GM18517 (cell line): ENCODE measurements around the gene CYBA.
"Not testable (repeated sequence)": the region's sequence is repeated elsewhere in the genome, so short reads cannot be mapped to it uniquely, and the experiment has no call there.

Source experiments
- ATAC-seq: cut with Tn5 transposase; IDR thresholded peaks from one replicate; pipeline ENCODE4 v1.9.1; 2021; ENCODE audit warnings: mild to moderate bottlenecking, moderate library complexity; ENCODE audit not compliant: unreplicated experiment

CYBA gene

DNA sequence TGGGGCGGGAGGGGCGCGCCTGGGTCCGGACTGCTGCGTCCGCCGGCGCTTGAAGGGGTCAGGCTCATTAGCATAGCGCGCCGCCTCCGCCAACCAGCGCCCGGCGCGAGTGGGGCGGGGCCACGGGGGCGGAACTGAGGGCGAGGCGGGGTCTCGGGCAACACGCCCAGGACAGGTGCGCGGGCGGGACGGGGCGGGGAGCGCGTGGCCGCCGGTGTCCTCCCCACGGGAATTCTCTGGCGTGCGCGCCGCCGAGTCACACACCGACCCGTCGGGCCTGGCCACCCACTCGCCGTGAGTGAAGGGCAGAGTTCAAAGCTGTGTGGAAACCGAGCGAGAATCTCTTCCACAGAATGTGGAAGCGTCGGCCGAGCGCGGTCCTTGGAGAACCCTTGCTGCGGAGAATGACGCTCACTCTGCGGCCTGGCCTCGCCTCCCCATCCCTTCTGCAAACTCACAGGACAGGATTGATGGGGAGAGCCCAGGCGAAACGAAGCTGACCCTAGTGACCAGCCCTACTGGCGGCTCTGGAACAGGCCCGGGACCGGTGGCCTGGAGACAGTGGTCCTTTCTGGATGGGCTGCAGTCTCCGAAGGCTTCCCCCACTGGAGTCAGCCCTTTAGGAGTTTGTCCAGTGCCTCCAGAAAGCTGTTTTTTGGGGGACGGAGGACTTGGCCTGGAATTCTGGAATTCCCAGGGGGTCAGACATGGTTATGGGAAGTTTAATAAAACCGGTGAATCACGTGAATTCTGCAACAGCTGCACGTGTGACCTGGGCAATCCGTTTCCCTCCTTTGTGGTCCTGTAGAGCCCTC, 35.8 kb upstream of the CYBA start, which contains the start of gene SNAI3:
Gene SNAI3, minus strand, starts transcription at position 69 of the 815 bp plus-strand sequence. CDS start 101 bp downstream, outside the sequence.
- ATAC-seq, result peak; percentile 64

DNA sequence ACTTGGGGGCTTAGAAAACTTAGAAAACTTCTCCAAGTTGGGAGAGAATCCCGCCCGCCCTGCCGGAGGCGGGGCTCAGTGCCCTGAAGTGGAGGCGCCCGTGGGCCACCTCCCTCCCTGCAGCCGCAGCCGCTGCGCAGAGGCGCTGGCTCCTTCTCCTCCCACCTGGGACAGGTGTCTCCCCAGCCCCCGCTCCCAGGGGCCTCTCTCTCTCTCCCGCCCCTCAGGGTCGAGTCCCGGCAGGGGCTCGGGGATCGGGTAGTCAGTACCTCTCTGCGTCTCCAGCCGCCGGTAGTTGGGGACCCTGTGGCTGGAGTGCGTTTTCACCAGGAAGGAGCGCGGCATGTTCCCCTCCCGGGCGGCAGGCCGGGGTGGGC, 35.2 kb upstream of the CYBA start:
- ATAC-seq, result no peak

DNA sequence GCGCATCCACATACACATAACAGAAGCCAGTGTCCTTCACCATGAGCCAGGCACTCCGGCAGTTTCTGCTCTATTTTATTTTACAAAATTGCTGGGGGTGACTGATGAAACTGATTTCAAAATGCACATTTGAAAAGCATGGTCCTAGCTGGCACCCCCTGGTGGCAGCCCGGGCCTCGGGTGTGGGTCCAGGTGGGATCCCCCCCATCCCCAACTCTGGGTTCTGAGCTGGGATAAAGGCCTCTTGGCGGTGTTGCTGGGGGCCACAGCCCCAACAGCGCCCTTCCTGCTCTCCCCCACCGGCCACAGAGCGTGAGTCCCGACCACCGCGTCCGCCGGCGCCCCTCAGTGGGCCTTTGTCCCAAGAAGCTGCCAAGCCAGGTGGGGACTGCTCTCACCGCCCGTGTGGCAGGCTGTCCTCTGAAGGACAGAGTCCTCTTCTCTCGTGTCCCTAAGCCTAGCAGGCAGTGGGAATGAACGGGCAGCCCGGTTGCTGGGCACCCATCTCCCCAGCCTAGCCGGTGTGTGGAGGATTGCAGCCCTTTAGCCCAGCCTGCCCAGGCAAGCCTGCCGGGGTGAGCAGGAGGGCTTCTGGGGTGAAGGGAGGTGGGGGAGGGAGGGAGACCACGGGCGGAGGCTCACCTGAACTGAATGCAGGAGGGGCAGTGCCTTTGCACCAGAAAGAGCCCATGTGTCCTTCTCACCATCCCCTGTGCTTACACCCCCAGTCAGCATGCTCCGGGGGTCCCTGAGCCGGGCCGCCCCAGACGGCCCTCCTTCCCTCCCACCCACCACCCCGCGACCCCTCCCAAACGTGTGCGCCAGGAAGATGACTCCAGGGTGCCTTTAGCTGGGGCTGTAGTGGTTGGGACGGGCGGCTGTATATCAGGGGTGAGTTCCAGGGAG, 34.6 kb upstream of the CYBA start:
- ATAC-seq, result no peak

DNA sequence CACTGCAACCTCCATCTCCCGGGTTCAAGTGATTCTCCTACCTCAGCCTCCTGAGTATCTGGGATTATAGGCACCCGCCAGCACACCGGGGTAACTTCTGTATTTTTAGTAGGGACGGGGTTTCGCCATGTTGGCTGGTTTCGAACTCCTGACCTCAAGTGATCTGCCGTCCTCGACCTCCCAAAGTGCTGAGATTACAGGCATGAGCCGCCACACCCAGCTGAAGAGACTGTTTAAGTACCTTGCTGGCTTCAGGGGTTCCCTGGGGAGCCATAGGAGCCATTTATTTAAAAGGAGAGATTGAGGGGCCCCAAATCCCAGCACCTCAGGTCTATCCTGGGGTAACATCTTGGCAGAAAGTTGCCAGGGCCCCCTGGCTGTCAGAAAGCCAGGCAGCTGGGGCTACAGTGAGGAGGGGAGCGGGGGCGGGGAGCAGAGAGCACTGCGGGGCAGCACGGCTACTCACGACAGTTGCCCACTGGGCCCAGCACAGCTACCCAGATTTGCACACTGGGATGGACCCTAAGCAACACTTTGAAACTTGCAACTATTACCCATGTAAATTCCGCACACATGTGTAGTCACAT, 33.8 kb upstream of the CYBA start:
- ATAC-seq, result no peak

DNA sequence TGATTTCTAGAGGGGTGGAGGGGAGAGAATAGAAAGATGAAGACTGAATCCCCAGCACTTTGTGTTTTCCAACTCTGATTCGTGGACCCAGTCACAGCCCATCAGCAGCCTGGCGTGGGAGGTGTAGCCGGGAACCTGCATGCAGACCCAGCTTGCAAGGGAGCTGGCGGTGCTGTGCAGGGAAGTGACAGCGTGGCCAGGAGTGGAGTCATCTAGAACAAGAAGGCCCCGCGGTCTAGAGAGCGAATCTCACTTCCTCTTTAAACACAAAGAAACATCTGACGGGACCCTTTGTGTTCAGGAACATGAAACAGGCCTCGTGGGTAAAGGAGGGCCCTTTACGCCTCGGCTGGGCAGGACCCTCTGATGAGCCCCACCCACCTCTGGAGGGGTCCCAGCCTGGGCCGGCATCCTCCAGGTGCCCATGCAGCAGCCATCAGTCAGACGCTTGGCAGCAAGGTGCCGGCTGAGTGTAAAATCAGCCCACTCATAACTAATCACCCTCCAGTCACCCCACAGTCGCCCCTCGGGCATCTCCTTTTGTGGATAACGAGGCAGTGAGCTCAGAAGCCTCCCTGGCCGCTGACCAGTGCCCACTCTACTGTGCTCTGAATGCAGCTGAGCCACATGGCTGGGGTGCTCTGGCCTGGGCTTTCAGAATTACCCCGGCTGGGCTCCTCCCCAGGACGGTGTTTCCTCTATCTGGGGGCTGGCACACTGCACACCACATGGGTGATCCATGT, 31.0 kb upstream of the CYBA start:
- peak; percentile 73 for ATAC-seq

DNA sequence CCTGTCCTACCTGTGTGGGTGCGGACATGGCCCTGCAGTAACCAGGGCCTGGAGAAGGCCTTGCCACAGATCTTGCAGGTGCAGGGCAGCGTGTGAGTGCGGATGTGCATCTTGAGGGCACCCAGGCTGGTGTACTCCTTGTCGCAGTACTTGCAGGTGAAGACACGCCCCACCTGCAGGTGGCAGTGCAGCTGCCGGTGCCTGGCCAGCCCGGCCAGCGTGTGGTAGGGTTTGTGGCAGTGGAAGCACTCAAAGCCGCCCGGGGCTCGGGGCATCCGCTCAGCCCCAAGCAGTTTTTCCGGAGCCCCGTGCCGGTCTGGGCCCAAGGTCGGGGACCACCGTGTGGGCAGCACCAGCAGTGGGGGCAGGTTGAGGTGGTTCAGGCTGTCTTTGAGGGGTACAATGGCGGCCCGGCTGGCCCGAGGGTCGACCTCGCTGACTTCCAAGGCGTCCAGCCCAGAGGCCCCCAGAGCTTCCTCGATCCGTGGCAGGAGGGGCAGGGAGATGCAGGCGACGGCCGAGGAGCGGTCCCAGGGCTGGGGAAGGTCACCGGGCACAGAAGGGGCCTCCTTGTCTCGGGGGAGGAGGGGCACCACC, 30.3 kb upstream of the CYBA start:
- no peak for ATAC-seq

DNA sequence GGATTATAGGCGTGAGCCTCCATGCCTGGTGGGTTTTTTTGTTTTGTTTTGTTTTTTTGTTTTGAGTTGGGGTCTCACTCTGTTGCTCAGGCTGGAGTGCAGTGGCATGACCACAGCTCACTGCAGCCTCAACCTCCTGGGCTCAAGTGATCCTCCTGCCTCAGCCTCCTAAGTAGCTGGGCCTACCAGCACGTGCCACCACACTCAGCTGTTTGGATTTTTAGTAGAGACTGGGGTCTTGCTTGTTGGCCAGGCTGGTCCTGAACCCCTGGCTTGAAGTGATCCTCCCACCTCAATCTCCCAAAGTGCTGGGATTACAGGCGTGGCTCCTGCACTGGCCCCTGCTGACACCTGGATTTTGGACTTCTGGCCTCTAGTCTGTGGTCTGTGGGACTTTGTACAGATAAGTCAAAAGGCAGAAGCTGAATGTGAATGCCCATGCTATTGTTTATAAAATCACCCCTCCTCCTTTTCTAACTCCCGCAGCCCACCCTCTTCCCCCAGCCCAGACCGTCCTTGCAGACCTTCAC, 29.8 kb upstream of the CYBA start:
- no peak for ATAC-seq

DNA sequence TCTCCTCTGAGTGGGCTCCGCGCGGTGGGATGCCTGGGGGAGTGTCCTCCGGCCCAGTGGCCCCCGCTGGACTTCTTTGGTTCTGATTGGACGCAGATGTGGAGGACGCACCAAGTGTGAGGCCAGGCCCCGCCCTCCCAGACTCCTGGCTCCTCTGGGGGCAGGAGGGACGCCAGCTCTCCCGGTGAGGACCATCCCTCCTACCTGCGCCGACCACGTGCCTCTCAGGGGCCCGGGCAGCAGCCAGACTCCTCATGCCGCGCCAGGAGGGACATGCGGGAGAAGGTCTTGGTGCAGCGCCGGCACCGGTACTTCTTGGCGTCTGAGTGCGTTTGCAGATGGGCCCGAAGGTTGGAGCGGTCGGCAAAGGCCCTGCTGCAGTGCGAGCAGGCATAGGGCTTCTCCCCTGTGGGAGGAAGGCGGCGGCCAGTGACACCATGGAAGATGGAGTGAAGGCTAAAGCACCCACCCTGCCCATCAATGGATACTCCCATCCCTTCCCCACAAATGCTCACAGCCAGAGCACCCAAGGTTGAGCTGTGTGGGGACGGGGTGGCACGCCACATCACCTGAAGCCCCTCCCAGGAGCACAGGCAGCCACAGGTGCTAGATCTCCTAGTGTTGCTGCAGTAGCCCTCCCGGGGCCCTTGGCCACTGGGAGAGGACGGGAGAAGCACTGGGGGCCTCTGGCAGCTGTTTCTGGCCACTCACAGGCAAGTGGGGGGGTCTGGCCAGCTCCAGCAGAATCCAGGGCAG, 27.5 kb upstream of the CYBA start:
- ATAC-seq, result no peak

DNA sequence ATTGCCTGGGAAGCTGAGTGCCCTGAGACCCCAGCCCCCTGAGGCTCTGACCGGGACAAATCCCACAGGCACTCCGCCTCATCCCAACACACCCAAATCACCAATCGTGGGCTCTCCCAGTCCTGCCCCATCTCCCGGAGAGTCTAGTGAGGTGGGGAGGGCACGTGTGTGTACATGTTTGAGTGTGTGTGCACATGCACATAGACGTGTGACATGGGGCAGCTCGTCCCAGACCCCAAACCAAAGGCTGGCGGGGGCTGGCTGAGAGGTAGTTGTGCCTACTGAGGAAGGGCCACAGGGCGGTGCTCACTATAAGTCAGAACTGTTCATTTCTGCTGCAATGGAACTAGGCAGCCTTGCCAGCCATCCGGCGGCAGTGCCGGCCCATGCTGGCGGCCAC, 26.9 kb upstream of the CYBA start:
- no peak for ATAC-seq

DNA sequence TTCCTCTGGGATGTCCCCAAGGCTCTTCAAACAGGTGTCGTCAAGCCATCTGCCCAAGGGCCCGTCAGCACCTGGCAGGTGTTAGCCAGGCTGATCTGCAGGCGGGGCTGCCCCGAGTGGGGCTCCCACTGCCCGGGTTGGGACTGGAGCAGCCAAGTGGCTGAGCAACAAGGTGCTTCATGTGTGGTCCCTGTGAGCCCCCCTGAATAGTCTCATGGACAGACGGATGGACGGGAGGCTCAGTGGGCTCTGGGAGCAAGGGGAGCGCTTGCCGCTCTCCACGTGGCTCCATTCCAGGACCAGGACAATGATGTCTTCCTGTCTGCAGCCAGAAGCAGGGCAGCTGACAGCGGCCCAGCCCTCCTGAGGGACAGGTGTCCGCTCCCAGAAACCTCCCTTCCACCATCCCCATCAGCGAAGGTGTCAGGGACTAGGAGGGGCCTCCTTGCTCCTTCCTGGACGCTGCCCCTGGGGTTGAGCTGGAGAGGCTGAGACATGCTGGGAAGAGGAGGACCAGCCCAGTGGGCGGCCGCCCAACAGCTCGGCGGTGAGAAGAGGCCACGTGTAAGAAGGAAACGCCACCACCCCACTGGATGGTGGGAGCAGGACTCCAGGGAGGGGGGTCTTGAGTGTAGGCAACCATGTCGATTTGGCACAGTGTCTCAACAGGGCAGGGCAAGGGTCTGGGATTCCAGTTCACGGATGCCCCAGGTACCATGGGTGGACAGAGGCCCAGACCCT, 25.8 kb upstream of the CYBA start:
- ATAC-seq, result no peak

DNA sequence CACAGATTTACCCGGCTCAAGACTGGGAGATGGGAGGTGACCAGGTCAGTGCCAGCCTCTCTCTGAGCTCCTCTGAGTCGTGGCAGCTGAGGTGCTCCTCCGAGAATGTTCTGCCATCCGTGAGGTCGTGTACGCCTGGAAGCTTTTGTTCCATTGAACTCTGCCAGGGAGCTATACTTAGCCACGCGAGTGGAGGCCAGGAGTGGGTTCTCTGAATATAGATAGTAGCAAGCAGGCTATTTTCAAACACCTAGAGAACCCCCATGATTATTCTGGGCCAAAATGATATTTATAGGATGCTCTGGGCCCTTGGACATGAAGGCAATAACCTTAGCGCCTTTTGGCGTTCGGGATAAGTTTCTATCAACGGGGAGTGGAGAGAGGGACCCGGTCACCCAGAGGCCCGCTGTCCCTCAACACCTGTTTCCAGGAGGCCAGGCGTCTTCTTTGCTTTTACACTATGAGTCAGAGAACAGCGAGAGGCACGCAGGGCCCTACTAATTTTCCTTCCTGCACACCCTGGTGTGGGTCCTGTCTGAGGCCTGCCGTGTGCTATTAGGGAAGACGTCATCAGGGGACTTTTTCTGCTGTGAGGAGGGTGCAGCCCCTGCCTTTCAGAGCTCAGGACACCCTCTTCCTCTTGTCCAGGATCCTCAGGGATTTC, 23.0 kb upstream of the CYBA start:
- no peak for ATAC-seq

DNA sequence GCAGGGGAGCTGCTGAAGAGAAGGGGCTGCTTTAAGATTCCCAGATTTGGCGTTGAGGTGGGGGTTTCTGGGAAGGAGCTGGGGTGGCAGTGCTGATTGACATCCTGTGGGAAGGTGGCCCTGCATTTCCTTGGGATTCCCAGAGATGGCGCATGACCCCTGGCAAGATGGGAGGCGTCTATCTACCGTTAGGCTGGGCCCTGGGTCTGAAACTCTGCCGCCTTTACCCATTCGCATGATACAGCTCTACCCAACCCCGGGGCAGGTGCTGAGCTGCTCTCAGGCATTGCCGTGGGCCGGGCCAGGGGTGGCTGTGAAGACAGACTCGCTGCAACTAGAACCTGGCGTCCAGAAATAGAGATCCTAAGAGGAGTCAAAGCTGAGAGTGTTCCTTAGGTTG, 21.9 kb upstream of the CYBA start:
- ATAC-seq, result no peak

DNA sequence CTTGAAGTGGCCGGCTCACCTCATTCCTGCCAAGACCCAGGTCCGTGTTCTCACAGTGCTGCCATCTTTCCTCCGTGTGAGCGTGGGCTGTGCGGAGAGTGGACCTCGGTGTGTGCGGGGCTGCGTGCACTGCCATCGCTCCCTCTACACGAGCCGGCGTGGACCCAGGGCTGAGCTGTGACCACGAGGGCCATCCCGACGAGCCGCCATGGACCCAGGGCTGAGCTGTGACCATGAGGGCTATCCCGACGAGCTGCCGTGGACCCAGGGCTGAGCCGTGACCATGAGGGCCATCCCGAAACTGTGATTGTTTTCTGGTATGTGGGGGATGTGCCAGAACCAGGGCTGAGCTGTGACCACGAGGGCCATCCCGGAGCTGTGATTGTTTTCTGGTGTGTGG, 21.0 kb upstream of the CYBA start:
- no peak for ATAC-seq

DNA sequence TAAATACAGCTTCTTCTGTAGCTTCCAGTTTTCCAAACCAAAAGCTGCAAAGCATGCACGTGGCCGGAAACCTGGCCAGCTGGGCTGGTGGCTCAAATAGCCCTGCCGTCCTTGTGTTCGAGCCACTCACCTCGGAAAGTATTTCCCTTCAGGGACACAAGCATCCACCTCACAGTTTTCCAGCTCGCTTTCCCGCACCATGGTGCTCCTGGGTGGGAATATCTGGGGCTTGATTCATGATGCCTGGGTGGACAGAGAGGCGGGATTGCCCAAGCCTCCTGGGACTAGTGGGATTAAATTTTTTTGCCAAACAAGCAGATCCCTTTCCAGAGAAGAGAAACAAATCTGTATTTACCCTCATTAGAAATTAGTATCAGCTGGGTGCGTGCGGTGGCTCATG, 19.1 kb upstream of the CYBA start:
- ATAC-seq, result no peak

DNA sequence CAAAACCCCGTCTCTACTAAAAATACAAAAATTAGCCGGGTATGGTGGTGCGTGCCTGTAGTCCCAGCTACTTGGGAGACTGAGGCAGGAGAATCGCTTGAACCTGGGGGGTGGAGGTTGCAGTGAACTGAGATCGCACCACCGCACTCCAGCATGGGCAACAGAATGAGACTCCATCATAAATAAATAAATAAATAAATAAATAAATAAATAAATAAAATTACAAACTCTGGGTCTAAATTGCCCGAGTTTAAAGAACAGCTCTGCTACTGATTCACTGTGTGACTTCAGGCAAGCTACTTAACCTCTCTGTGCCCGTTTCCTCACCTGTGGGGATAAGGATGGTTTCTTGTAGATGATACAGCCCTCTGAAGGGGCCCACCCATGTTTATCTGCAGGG, 18.6 kb upstream of the CYBA start:
- ATAC-seq, result not testable (repeated sequence)

DNA sequence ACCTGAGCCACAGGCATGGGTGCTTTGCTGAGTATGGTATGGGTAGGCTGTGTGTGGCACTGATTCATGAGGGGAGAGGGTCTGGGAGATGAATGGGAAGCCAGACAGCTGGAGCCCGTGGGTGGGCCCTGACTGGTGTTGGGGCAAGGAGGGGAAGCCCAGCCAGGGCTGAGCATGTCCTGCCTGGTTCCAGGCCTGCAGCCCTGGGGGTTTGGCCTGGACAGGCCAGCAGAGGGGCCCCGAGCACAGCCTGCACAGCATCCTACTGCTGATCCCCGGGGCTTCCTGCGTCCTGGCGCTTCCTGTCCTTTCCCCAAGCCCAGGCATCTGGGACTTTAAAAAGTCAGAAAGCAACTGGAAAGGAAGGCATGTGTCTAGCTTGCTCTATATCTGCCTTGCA, 16.6 kb upstream of the CYBA start:
- ATAC-seq, result no peak

DNA sequence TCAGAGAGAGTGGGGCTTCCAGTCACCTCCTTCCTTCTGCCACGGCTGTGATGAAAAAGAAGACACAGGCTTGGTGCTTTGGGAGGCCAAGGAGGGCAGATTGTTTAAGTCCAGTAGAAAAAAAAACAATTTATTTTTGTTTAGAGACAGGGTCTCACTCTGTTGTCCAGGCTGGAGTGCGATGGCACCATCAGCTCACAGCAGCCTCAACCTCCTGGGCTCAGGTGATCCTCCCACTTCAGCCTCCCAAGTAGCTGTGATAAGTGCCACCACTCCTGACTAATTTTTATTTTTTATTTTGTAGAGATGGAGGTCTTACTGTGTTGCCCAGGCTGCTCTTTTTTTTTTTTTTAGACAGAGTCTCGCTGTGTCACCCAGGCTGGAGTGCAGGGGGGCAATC, 14.7 kb upstream of the CYBA start:
- ATAC-seq, result no peak

DNA sequence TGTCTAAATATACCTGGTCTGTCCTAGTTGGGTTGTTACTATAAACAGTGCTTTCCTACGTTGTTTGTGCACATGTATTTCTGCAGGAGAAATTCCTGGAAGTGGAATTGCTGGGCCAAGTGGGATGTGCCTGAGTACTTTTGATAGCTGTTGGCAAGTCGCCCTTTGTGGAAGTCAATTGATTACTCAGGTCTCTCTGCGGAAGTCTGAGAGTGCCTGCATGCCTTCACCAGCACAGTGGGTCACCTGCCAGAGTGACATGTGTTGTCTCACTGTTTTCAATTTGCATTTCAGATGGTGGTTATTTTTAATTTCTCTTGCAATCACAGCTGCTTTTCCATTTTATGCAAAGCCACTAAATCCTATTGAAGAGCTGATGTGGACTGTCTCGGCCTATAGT, 14.3 kb upstream of the CYBA start:
- no peak for ATAC-seq
